Tibial nerve (tissue), 3 donors: ENCODE measurements around the gene HMGCLL1.

Experiments used
- POLR2A ChIP-seq, 2 donors: fragments of 450-650 bp; IDR thresholded peaks; one replicate each; pipeline ENCODE4 v1.6.1; 2017; ENCODE audit warnings: antibody characterized with exemption in 2 of 2, mild to moderate bottlenecking in 2 of 2, moderate library complexity in 2 of 2
- TF ChIP-seq, protein P1 (sequence below), 5 experiments: fragments of 200-600 bp in 3 of 5; fragments of 450-650 bp in 2 of 5; sonication (generic) in 3 of 5; IDR thresholded peaks; one replicate each; pipeline ENCODE4 v1.5.1; 2016 to 2019; ENCODE audit warnings: antibody characterized with exemption in 5 of 5, mild to moderate bottlenecking in 3 of 5, moderate library complexity in 2 of 5

DNA sequence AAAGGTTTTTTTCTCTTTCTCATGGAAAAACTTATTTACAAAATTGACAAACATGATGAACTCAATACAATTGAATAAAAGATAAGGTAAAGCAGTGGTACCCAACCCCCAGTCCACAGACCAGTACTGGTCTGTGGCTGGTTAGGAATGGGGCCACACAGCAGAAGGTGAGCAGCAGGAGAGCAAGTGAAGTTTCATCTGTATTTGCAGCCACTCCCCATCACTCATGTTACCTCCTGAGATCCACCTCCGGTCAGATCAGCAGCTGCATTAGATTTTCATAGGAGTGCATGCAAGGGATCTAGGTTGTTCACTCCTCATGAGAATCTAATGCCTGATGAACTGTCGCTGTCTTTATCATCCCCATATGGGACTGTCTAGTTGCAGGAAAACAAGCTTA is 47.5 kb downstream of the HMGCLL1 start:
- TF ChIP-seq, protein P1, sequence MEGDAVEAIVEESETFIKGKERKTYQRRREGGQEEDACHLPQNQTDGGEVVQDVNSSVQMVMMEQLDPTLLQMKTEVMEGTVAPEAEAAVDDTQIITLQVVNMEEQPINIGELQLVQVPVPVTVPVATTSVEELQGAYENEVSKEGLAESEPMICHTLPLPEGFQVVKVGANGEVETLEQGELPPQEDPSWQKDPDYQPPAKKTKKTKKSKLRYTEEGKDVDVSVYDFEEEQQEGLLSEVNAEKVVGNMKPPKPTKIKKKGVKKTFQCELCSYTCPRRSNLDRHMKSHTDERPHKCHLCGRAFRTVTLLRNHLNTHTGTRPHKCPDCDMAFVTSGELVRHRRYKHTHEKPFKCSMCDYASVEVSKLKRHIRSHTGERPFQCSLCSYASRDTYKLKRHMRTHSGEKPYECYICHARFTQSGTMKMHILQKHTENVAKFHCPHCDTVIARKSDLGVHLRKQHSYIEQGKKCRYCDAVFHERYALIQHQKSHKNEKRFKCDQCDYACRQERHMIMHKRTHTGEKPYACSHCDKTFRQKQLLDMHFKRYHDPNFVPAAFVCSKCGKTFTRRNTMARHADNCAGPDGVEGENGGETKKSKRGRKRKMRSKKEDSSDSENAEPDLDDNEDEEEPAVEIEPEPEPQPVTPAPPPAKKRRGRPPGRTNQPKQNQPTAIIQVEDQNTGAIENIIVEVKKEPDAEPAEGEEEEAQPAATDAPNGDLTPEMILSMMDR (IDR thresholded peaks at IDR 0.05) = no peak
- no peak for TF ChIP-seq POLR2A (IDR thresholded peaks at IDR 0.05)
